GM12873 (cell line): Measurements from ENCODE around the gene USP37.

Experiments used
- TF ChIP-seq, protein P1 (sequence below): IDR thresholded peaks from 2 replicates; pipeline ENCODE4 v1.5.1; 2012; ENCODE audit warnings: low read depth, mild to moderate bottlenecking, moderate library complexity, low read length, control low read depth; ENCODE audit not compliant: insufficient read depth; ENCODE audit errors: missing control alignments

The USP37 gene

GRCh38 chr2:218582076-218582475 lies 13.9 kb upstream of the USP37 start:
- TF ChIP-seq, protein P1, sequence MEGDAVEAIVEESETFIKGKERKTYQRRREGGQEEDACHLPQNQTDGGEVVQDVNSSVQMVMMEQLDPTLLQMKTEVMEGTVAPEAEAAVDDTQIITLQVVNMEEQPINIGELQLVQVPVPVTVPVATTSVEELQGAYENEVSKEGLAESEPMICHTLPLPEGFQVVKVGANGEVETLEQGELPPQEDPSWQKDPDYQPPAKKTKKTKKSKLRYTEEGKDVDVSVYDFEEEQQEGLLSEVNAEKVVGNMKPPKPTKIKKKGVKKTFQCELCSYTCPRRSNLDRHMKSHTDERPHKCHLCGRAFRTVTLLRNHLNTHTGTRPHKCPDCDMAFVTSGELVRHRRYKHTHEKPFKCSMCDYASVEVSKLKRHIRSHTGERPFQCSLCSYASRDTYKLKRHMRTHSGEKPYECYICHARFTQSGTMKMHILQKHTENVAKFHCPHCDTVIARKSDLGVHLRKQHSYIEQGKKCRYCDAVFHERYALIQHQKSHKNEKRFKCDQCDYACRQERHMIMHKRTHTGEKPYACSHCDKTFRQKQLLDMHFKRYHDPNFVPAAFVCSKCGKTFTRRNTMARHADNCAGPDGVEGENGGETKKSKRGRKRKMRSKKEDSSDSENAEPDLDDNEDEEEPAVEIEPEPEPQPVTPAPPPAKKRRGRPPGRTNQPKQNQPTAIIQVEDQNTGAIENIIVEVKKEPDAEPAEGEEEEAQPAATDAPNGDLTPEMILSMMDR = no peak

GRCh38 chr2:218578272-218578877 lies 10.2 kb upstream of the USP37 start:
- TF ChIP-seq, protein P1 = no peak

GRCh38 chr2:218577482-218578220 lies 9.5 kb upstream of the USP37 start:
- TF ChIP-seq, protein P1 = no peak

- TF ChIP-seq, protein P1 = no peak
These were observed 8.7 kb upstream of the USP37 start for GRCh38 chr2:218576854-218577253.

DNA sequence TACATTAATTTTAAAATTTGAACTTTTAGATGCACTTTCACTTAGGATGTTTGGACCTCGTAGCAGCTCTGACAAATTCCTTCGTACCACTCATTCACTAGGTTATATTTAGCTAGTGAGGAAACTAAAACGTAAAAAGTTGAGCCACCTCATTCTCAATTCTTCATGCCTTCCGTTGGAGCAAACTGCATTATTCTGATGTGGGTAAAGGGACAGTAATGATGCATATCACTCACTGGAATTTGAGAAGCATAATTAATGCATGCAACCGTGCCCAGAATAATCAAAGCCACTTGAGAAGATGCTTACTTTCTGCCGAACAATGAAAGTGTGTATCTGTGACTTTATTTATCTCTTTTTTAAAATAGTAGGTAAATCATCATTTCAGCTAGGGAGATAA lies 2.7 kb upstream of the USP37 start:
- TF ChIP-seq, protein P1 = no peak

DNA sequence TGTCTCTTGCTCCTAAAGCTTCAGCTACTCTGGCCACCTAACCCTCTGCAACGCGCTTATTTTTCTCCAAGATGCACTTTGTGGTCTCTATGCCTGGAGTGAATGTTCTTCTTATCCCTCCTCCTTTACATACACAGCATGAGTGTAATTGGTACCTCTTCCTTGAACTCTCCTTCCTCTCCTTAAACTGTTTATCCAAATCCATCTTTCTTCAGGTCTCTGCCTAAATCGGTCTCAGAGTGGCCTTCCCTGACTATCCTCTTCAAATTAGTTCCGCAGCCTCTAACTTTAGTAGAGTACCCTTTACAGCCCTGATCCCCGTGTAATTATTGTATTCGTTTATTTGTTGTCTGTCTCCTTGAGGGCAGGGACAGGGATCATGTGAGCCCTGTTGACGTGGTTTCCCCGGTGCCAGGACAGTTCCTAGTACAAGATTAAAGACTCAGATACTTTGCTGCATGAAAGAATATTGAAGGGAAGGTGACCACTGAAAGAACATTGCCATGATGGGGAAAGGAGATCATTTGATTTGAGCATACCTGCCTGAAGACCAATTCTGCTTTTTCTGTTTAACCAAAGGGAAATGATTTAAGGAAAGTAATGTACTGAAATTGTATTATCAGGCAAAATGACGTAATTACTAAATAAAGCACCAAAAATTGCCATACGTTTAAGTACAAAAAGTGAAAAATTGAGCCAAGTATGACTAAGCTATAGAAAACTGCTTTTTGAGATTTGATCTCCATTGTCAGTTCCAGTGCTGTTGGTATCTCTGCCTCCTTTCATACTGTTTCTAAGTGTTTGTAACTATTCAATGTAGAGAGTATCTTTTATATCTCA lies 1.7 kb upstream of the USP37 start:
- TF ChIP-seq, protein P1 = no peak

DNA sequence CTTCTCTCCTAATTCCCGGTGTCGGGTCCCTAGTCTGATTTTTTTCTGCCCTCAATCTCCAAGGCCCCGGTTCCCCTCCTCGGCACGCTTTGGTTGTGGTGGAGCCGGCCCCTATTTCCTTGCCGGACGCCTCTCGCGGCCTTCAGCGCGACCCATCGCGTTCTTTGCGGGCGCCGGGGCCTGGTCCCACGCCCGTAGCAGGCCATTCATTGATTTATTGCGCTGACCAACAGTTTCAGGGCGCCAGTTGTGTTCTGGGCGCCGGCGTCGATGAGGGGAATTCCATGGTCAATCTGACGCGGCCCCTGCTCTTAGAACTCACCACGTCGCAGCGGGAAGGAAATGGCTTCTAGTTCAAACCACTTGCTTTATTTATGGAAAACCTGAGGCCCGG lies 884 bp upstream of the USP37 start:
- TF ChIP-seq, protein P1 = no peak
